Esophagus squamous epithelium (tissue), 4 donors: ENCODE measurements around the gene CWC27.

ENCODE experiments used
- POLR2A ChIP-seq, 4 donors: fragments of 450-650 bp; IDR thresholded peaks; one replicate each; pipeline ENCODE4 v1.6.1; 2017; ENCODE audit warnings: antibody characterized with exemption in 4 of 4, mild to moderate bottlenecking in 4 of 4, moderate library complexity in 3 of 4
- TF ChIP-seq, protein P1 (sequence below), 6 experiments: fragments of 450-650 bp in 4 of 6; fragments of 200-600 bp in 2 of 6; sonication (generic) in 2 of 6; IDR thresholded peaks; one replicate each; pipeline ENCODE4 v1.5.1; 2016 to 2019; ENCODE audit warnings: antibody characterized with exemption in 6 of 6, mild to moderate bottlenecking in 4 of 6, moderate library complexity in 4 of 6

DNA sequence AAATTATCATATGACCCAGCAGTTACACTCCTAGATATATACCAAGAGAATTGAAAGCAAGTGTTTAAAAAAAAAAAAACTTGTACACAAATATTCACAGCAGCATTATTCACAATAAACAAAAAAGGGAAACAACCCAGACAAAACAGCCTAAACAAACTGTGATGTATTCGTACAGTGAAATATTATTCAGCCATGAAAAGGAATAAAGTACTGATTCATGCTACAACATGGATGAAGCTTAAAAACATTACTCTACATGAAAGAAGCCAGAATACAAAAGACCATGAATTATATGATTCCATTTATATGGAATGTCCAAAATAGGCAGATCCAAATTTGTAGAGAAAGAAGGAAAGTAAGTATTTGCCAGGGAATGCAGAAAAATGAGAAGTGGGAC, 161.1 kb downstream of the CWC27 start:
- TF ChIP-seq, protein P1, sequence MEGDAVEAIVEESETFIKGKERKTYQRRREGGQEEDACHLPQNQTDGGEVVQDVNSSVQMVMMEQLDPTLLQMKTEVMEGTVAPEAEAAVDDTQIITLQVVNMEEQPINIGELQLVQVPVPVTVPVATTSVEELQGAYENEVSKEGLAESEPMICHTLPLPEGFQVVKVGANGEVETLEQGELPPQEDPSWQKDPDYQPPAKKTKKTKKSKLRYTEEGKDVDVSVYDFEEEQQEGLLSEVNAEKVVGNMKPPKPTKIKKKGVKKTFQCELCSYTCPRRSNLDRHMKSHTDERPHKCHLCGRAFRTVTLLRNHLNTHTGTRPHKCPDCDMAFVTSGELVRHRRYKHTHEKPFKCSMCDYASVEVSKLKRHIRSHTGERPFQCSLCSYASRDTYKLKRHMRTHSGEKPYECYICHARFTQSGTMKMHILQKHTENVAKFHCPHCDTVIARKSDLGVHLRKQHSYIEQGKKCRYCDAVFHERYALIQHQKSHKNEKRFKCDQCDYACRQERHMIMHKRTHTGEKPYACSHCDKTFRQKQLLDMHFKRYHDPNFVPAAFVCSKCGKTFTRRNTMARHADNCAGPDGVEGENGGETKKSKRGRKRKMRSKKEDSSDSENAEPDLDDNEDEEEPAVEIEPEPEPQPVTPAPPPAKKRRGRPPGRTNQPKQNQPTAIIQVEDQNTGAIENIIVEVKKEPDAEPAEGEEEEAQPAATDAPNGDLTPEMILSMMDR (IDR thresholded peaks at IDR 0.05), result no peak
- TF ChIP-seq POLR2A (IDR thresholded peaks at IDR 0.05), result no peak
